Activated CD4-positive, alpha-beta memory T cell treated with anti-CD3 and anti-CD28 coated beads for 36 hours (primary cell): Measurements from ENCODE around the gene WDTC1. TPM values are rescaled to one million over a fixed set of nuclear protein-coding genes. Genes with fewer than 3 reads are reported as not detected.
"Not testable (repeated sequence)": the region's sequence is repeated elsewhere in the genome, so short reads cannot be mapped to it uniquely, and the experiment has no call there.

Experiments
- CTCF ChIA-PET: fragments of 350-600 bp; sonication (Branson Sonifier 250); formaldehyde crosslinking; loops from one replicate; lab custom pipeline; 2021; ENCODE audit warnings: antibody characterized with exemption, inconsistent platforms; lab: Charles Lee
- POLR2A ChIA-PET: fragments of 350-600 bp; sonication (Branson Sonifier 250); formaldehyde crosslinking; loops from one replicate; lab custom pipeline; 2021; ENCODE audit warnings: antibody characterized with exemption; lab: Charles Lee
- DNase-seq: peaks from one replicate; pipeline ENCODE4 v3.0.0-alpha.2; 2020
- H3K27ac Mint-ChIP-seq: one replicate; pipeline ENCODE4 v1.8.0; 2021; ENCODE audit warnings: mixed read lengths
- H3K27me3 Mint-ChIP-seq: one replicate; pipeline ENCODE4 v1.8.0; 2021; ENCODE audit warnings: mixed read lengths
- H3K36me3 Mint-ChIP-seq: one replicate; pipeline ENCODE4 v1.8.0; 2021; ENCODE audit warnings: mixed read lengths
- H3K4me1 Mint-ChIP-seq: one replicate; pipeline ENCODE4 v1.8.0; 2021; ENCODE audit warnings: low read depth, mixed read lengths
- H3K4me3 Mint-ChIP-seq: one replicate; pipeline ENCODE4 v1.8.0; 2021; ENCODE audit warnings: mild to moderate bottlenecking, mixed read lengths
- H3K9me3 Mint-ChIP-seq: one replicate; pipeline ENCODE4 v1.8.0; 2021; ENCODE audit warnings: mixed read lengths
- intact Hi-C: fragments of 100-400 bp; cut with micrococcal nuclease; formaldehyde crosslinking; loops from one replicate; pipeline ENCODE4 v1.15.1; 2023
- total RNA-seq, 2 experiments: library from RNA; stranded (reverse); gene quantifications; one replicate each; pipeline ENCODE4 v1.2.3, GENCODE V29; 2021

Gene WDTC1
- total RNA-seq, 2 experiments from 2014 or later = 30.3 TPM

DNA sequence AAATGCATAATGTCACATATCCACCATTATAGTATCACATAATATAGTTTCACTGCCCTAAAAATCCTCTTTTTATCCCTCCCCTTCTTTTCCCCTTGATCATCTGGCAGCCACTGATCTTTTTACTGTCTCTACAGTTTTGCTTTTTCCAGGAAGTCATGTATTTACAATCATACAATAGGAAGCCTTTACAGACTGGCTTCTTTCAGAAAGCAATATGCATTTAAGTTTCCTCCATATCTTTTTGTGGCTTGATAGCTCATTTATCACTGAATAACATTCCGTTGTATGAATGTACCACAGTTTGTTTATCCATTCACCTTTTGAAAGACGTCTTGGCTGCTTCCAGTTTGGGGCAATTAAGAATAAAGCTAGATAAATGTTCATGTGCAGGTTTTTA lies 14.3 kb upstream of the WDTC1 start:
- CTCF ChIA-PET = interaction anchor here (0.7 to 1.0 kb wide), 2 partner anchors 64 to 76 kb away, joined by 3 read pairs; no protein-coding TSS in a partner anchor

DNA sequence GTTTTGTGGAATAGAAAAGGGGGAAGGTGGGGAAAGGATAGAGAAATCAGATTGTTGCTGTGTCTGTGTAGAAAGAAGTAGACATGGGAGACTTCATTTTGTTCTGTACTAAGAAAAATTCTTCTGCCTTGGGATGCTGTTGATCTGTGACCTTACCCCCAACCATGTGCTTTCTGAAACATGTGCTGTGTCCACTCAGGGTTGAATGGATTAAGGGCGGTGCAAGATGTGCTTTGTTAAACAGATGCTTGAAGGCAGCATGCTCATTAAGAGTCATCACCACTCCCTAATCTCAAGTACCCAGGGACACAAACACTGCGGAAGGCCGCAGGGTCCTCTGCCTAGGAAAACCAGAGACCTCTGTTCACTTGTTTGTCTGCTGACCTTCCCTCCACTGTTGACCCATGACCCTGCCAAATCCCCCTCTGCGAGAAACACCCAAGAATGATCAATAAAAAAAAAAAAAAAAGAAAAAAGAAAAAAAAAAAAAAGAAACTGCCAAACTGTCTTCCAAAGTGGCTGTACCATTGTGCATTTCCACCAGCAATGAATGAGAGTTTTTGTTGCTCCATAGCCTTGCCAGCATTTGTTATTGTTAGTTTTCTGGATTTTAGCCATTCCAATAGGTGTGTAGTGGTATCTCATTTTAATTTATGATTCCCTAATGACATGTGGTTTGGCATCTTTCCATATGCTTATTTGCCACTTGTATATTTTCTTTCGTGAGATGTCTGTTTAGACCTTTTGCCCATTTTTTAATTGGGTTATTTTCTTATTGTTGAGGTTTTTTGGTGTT lies 13.5 kb upstream of the WDTC1 start:
- intact Hi-C loops, H3K36me3 Mint-ChIP-seq, H3K27me3 Mint-ChIP-seq, H3K27ac Mint-ChIP-seq, H3K9me3 Mint-ChIP-seq, DNase-seq, H3K4me3 Mint-ChIP-seq, H3K4me1 Mint-ChIP-seq: not testable (repeated sequence)
- CTCF ChIA-PET = interaction anchor here (0.7 to 1.0 kb wide), 2 partner anchors 11 to 76 kb away, joined by 3 to 4 read pairs; no protein-coding TSS in a partner anchor
- POLR2A ChIA-PET = interaction anchor here (0.6 kb wide), 1 partner anchor 160 kb away, joined by 3 read pairs; no protein-coding TSS in a partner anchor

More for the DNA sequence above, 14.3 kb upstream of the WDTC1 start:
- no peaks in the 10 kb centered on the region for H3K9me3 Mint-ChIP-seq
- POLR2A ChIA-PET = no interaction called here
- no peaks in the 10 kb centered on the region for H3K36me3 Mint-ChIP-seq
- H3K27me3 Mint-ChIP-seq = no peaks in the 10 kb centered on the region
- no peak for DNase-seq
- no peak overlapping the region for H3K4me3 Mint-ChIP-seq
- H3K4me1 Mint-ChIP-seq = no peaks in the 10 kb centered on the region
- intact Hi-C loops = no loop called here
- H3K27ac Mint-ChIP-seq = no peak overlapping the region

DNA sequence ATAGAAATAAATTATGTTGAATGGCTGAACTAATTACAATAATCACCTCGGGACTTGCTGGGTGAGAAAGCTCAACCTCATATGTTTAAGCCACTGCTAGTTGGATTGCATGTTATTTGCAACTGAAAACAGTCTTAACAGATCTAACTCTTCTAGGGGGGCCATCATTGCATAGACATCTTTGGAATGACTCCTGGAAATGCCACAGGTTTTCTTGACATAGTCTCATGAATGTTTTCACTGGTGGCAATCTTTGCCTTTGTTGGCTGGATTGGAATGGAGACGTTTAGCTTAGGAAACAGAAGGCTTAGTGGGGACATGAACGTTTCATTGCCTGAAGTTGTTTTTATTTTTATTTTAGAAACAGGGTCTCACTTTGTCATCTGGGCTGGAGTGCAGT lies 8.8 kb upstream of the WDTC1 start:
- Mint-ChIP-seq H3K27me3 (no peaks in the 10 kb centered on the region), H3K27ac (no peak overlapping the region), H3K9me3 (no peaks in the 10 kb centered on the region), H3K36me3 (no peaks in the 10 kb centered on the region), H3K4me3 (no peak overlapping the region), H3K4me1 (no peaks in the 10 kb centered on the region)
- DNase-seq = no peak
- intact Hi-C loops = no loop called here
- ChIA-PET CTCF (interaction anchor here (1.2 to 1.4 kb wide), 3 partner anchors 27 to 123 kb away, joined by 4 to 6 read pairs (median 4); no protein-coding TSS in a partner anchor), POLR2A (no interaction called here)

DNA sequence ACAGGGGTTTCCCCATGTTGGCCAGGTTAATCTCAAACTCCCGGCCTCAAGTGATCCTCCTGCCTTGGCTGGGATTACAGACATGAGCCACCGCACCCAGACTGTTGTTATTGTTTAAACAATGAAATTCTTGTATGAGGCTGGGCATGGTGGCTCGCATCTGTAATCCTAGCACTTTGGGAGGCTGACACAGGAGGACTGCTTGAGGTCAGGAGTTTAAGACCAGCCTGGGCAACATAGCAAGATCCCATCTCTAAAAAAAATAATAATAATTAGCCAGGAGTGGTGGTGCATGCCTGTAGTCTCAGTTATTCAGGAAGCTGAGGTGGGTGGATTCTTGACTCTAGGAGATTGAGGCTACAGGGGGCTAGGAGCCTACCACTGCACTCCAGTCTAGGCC lies 6.7 kb upstream of the WDTC1 start:
- H3K27me3 Mint-ChIP-seq = no peaks in the 10 kb centered on the region
- no peak for DNase-seq

DNA sequence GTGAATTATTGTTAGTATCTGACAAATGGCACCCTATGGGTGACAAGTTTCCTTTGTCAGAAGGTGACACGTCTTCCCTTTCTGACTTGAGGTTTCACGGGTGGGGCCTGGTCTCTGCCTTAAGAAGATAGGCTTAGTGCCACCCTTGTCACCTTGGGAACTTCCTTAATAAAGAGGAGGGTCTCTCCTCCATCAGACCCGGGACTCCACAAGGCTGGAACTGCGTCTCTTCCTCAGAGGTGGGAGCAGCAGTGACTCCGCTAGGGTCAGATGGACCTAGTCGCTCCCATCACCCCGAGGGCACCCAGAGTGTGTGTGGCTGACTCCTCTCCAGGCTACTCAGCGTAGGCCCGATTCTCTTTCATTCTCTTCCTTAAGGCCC lies 774 bp upstream of the WDTC1 start:
- DNase-seq = peak; percentile 42
- Mint-ChIP-seq H3K27me3 (no peaks in the 10 kb centered on the region), H3K4me3 (peak overlapping the region; percentile 91), H3K4me1 (peaks cover 29% of the 10 kb centered on the region), H3K36me3 (peaks cover 2% of the 10 kb centered on the region), H3K9me3 (no peaks in the 10 kb centered on the region), H3K27ac (peak overlapping the region; percentile 86)
- ChIA-PET POLR2A (interaction anchor here (0.7 to 1.5 kb wide), 5 partner anchors 18 to 313 kb away, joined by 3 to 4 read pairs (median 3); partner anchors contain the start of genes NUDC and SLC9A1), CTCF (interaction anchor here (0.8 to 0.9 kb wide), 4 partner anchors 9 to 375 kb away, joined by 3 to 4 read pairs (median 3); no protein-coding TSS in a partner anchor)
- intact Hi-C loops = loop anchor here (1.0 to 10.0 kb wide), 4 partner anchors 19 to 313 kb away; partner anchors contain the start of genes NUDC, SLC9A1 and WASF2

More for the DNA sequence above, 6.7 kb upstream of the WDTC1 start:
- intact Hi-C loops = no loop called here
- ChIA-PET CTCF (interaction anchor here (1.4 kb wide), 1 partner anchor 30 kb away, joined by 4 read pairs; no protein-coding TSS in a partner anchor), POLR2A (no interaction called here)
- Mint-ChIP-seq H3K4me1 (no peaks in the 10 kb centered on the region), H3K27ac (no peak overlapping the region), H3K36me3 (no peaks in the 10 kb centered on the region), H3K4me3 (no peak overlapping the region), H3K9me3 (no peaks in the 10 kb centered on the region)

DNA sequence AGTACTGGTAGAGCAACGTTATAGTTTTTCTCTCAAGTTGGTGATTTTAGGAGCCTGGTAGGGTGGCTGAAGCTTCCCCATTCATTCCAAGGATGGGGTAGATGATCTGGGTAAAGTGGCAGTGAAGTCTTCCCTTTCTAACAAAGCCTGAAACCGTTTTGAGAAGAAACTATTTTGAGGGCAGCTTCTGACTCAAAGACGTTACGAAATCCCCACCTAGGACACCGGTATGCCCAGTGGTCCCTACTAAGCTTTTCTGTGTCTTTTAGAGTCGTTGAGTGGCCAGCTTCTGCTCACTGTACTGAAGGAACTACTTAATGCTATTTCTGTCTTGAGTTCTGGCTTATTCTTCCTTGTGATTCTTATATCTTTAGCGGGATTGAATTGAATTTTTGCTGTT lies 1.4 kb downstream of the WDTC1 start:
- peaks cover 2% of the 10 kb centered on the region for H3K36me3 Mint-ChIP-seq
- no peak for DNase-seq
- ChIA-PET POLR2A (interaction anchor here (0.7 kb wide), 1 partner anchor 81 kb away, joined by 3 read pairs; the partner anchor contains the start of gene SLC9A1), CTCF (interaction anchor here (1.2 to 1.3 kb wide), 2 partner anchors 9 to 39 kb away, joined by 3 read pairs; no protein-coding TSS in a partner anchor)
- H3K27me3 Mint-ChIP-seq = no peaks in the 10 kb centered on the region
- intact Hi-C loops = loop anchor here (2.0 to 10.0 kb wide), 3 partner anchors 17 to 315 kb away; partner anchors contain the start of genes NUDC and WASF2
- H3K27ac Mint-ChIP-seq = peak overlapping the region; percentile 81
- H3K4me3 Mint-ChIP-seq = peak overlapping the region; percentile 90
- H3K4me1 Mint-ChIP-seq = peaks cover 29% of the 10 kb centered on the region
- H3K9me3 Mint-ChIP-seq = no peaks in the 10 kb centered on the region

DNA sequence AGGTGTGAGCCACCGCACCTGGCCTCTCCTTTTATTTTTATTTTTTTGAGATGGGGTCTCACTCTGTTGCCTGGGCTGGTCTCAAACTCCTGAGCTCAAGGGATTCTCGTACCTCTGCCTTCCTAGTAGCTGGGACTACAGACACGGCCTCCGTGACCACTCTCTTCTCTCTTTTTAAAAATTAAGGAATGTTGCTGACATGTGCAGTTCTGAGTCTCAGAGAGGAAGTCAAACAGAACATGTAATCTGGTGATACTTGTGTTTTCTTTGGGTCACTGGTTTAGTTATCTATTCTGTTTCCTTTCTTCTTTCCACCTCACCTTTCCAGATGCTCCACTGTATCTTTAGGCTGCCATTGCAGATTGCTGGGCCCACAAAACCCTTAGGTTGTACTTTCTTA lies 2.7 kb downstream of the WDTC1 start:
- ChIA-PET POLR2A (no interaction called here), CTCF (no interaction called here)
- H3K27me3 Mint-ChIP-seq = no peaks in the 10 kb centered on the region
- no peak overlapping the region for H3K4me3 Mint-ChIP-seq
- no peaks in the 10 kb centered on the region for H3K9me3 Mint-ChIP-seq
- intact Hi-C loops = loop anchor here (10.0 kb wide), 1 partner anchor 258 kb away; the partner anchor contains the start of gene WASF2
- peaks cover 2% of the 10 kb centered on the region for H3K36me3 Mint-ChIP-seq
- H3K4me1 Mint-ChIP-seq = peaks cover 29% of the 10 kb centered on the region
- DNase-seq = no peak
- H3K27ac Mint-ChIP-seq = no peak overlapping the region

DNA sequence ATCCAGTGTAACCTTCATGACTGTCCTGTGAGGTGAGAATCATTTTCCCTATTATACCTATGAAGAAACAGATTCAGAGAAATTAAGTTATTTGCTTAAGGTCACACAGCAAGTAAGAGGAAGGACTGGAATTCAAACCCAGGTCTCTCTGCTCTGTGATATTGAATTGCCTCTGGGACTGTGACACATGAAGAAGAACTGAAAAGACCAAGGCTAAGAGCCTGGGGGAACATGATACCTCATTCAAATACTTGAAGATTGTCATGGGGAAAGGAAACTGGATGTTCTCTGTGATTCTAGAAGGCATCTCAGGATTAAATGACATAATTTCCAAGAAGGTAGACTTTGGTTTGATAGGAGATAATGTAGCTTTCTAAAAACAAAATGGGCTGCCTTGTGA lies 3.6 kb downstream of the WDTC1 start:
- Mint-ChIP-seq H3K27me3 (no peaks in the 10 kb centered on the region), H3K27ac (no peak overlapping the region), H3K36me3 (peaks cover 2% of the 10 kb centered on the region), H3K4me1 (peaks cover 29% of the 10 kb centered on the region), H3K4me3 (no peak overlapping the region), H3K9me3 (no peaks in the 10 kb centered on the region)
- no peak for DNase-seq
- ChIA-PET POLR2A (no interaction called here), CTCF (interaction anchor here (0.7 kb wide), 1 partner anchor 504 kb away, joined by 3 read pairs; no protein-coding TSS in a partner anchor)
- intact Hi-C loops = loop anchor here (10.0 kb wide), 1 partner anchor 257 kb away; the partner anchor contains the start of gene WASF2

DNA sequence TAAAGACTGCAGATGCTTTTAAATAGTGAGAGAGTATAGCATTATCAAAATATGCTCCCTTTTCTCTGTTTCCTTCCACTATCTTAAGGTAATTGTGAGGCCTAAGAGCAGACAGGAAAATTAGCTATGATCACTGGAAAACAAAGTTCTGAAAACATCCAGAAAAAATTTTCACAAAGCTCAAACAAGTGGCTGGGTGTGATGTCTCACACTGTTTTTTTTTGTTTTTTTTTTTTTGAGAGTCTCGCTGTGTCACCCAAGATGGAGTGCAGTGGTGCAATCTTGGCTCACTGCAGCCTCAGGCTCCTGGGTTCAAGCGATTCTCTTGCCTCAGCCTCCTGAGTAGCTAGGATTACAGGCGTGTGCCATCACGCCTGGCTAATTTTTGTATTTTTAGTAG lies 7.2 kb downstream of the WDTC1 start:
- DNase-seq = no peak
- ChIA-PET POLR2A (no interaction called here), CTCF (interaction anchor here (1.2 to 1.8 kb wide), 3 partner anchors 42 to 56 kb away, joined by 3 to 4 read pairs (median 4); no protein-coding TSS in a partner anchor)
- peaks cover 2% of the 10 kb centered on the region for H3K9me3 Mint-ChIP-seq
- no peaks in the 10 kb centered on the region for H3K27me3 Mint-ChIP-seq
- intact Hi-C loops = no loop called here
- H3K36me3 Mint-ChIP-seq = peaks cover 4% of the 10 kb centered on the region
- peaks cover 9% of the 10 kb centered on the region for H3K4me1 Mint-ChIP-seq
- H3K4me3 Mint-ChIP-seq = no peak overlapping the region
- H3K27ac Mint-ChIP-seq = no peak overlapping the region

DNA sequence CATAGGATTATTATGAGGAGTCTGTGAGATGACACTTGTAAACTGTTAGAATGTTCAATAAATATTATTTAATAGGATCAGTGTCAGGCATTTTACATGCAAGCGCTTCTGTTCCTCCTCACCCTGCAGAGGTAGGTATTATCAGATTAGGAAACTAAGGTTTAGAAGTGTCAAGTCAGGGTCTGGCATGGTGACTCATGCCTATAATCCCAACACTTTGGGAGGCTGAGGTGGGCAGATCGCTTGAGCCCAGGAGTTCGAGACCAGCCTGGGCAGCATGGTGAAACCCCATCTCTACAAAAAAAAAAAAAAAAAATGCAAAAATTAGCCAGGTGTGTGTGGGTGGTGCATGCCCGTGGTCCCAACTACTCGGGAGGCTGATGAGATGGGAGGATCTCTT lies 9.2 kb downstream of the WDTC1 start:
- intact Hi-C loops, POLR2A ChIA-PET, CTCF ChIA-PET, DNase-seq, H3K4me3 Mint-ChIP-seq, H3K27me3 Mint-ChIP-seq, H3K27ac Mint-ChIP-seq, H3K9me3 Mint-ChIP-seq, H3K36me3 Mint-ChIP-seq, H3K4me1 Mint-ChIP-seq: not testable (repeated sequence)

DNA sequence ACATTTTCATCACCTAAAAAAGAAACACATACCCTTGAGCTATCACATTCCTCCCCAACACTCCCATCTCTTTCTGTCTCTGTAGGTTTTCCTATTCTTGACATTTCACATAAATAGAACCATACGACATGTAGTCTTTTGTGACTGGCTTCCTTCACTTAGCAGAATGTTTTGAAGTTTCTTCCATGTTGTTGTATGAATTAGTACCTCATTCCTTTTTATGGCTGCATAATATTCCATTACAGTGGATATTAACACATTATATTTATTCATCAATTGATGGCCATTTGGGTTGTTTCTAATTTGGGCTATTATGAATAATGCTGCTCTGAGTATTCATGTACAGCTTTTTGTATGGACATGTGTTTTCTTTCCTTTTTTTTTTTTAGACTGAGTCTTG lies 11.8 kb downstream of the WDTC1 start:
- peaks cover 4% of the 10 kb centered on the region for H3K36me3 Mint-ChIP-seq
- POLR2A ChIA-PET = no interaction called here
- H3K4me1 Mint-ChIP-seq = peaks cover 2% of the 10 kb centered on the region
- no peak overlapping the region for H3K4me3 Mint-ChIP-seq
- peaks cover 2% of the 10 kb centered on the region for H3K9me3 Mint-ChIP-seq
- intact Hi-C loops = no loop called here
- no peak overlapping the region for H3K27ac Mint-ChIP-seq
- no peak for DNase-seq
- H3K27me3 Mint-ChIP-seq = no peaks in the 10 kb centered on the region
- CTCF ChIA-PET = no interaction called here

DNA sequence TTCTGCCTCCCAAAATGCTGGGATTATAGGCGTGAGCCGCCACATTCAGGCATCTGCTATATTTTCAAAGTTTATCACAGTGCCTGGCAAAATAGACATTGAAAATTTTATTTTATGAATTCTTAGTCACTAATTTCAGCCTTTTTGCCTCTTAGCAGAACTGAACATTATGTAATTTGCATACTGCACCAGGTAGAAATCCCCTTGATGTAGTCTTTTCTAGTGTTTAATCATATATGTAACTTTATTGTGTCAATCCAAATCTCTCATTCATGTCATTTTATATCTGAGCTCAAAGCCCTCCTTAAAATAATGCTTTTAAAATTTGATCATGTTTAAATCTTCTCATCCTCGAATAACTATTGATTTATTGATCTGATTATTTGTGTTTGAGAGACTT lies 19.2 kb downstream of the WDTC1 start:
- Mint-ChIP-seq H3K9me3 (no peaks in the 10 kb centered on the region), H3K27me3 (no peaks in the 10 kb centered on the region), H3K36me3 (no peaks in the 10 kb centered on the region), H3K4me1 (peaks cover 32% of the 10 kb centered on the region), H3K27ac (peak overlapping the region; percentile 83), H3K4me3 (peak overlapping the region; percentile 62)
- ChIA-PET POLR2A (interaction anchor here (0.6 kb wide), 1 partner anchor 20 kb away, joined by 3 read pairs; no protein-coding TSS in a partner anchor), CTCF (interaction anchor here (0.8 to 1.2 kb wide), 4 partner anchors 30 to 209 kb away, joined by 3 to 5 read pairs (median 4); no protein-coding TSS in a partner anchor)
- no peak for DNase-seq
- intact Hi-C loops = loop anchor here (2.0 kb wide), 1 partner anchor 19 kb away; the partner anchor contains the start of gene WDTC1
